Measurements from ENCODE around the gene ZCCHC17. TPM values are rescaled to one million over a fixed set of nuclear protein-coding genes. Genes with fewer than 3 reads are reported as not detected.
"Not testable (repeated sequence)": the region's sequence is repeated elsewhere in the genome, so short reads cannot be mapped to it uniquely, and the experiment has no call there.

The ZCCHC17 gene, protein sequence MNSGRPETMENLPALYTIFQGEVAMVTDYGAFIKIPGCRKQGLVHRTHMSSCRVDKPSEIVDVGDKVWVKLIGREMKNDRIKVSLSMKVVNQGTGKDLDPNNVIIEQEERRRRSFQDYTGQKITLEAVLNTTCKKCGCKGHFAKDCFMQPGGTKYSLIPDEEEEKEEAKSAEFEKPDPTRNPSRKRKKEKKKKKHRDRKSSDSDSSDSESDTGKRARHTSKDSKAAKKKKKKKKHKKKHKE
- total RNA-seq (19.2 TPM), polyA plus RNA-seq (40.3 TPM)

DNA sequence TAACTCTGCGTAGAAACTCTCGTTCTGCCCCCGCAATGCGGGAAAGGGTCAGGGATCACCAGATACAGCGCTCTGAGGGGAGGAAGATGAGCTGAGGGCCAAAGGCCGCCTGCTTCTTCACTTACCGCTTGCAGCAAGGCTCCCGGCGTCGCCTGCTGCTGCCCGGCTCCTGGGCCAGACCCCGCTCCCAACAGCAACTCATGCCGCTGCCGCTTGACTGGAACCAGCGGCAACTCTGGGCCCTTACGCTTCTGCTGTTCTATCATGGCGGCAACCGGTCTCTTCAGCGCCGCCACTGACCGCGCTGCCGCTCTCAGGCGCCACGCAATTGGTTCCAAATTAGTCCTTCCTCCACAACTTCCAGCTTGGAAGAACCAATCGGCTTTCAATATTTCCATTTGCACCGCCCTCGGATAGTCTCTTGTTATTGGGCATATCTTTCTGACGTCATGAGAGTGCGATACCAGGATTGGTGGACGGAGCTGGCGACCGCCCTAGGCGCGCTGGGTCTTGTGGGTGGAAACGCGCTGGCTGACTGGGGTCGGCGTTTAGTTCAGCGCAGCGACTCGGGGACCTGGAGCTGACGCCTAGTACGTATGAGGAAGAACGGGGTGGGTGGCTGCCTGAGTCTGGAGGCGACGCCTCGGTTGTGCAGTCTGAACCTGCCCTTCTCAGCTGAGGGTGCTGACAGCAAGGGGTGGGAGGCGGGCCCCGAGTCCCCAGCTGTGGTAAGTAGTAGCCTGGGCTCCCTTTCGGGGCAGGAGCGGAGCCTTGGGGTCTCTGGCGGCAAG is at the start of gene ZCCHC17, which contains the start of gene SNRNP40:
Gene ZCCHC17, plus strand, starts transcription at position 547 of the 791 bp plus-strand sequence. CDS start 13,067 bp downstream, outside the sequence.
Gene SNRNP40, minus strand, starts transcription at position 303 of the 791 bp plus-strand sequence. Its CDS starts 37 bp downstream, at position 266.
- peak; percentile 98 for DNase-seq (ENCODE audit: extremely low spot score)
- H3K4me3 ChIP-seq (ENCODE audit: low read depth, low read length): peak within 1 kb of the TSS; percentile 76
- WGBS: under 1% methylated on average over 53 of the region's 53 CpGs
- no peaks in the 10 kb centered on the region for H3K4me1 ChIP-seq (ENCODE audit: insufficient read depth)
- H3K27ac ChIP-seq (ENCODE audit: low read depth): peak within 1 kb of the TSS; percentile 73
- no peaks in the 10 kb centered on the region for H3K36me3 ChIP-seq (ENCODE audit: insufficient read depth)

DNA sequence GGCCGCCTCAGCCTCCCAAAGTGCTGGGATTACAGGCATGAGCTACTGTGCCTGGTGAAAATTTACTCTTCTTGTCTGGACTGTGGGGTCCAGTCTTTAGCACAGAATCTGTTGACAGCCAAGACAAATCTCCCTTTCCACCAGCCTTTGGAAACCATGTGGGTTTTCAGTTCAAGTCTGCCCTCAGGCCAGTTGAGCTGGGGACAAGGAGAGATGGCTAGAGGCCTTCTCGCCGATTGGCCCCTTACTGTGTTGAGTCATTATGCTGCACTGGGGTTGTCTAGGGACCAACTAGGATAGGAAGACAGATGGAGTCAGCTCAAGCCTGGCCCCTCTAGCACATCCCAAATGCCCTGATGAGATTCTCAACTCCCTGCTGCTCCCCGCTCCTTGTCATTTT is 48.6 kb upstream of the ZCCHC17 start:
- WGBS: 94% methylated on average over 4 of the region's 4 CpGs
- DNase-seq (ENCODE audit: extremely low spot score): no peak
- no peaks in the 10 kb centered on the region for H3K36me3 ChIP-seq (ENCODE audit: insufficient read depth)
- no peak overlapping the region for H3K27ac ChIP-seq (ENCODE audit: low read depth)
- H3K4me3 ChIP-seq (ENCODE audit: low read depth, low read length): no peak overlapping the region
- H3K4me1 ChIP-seq (ENCODE audit: insufficient read depth): no peaks in the 10 kb centered on the region

DNA sequence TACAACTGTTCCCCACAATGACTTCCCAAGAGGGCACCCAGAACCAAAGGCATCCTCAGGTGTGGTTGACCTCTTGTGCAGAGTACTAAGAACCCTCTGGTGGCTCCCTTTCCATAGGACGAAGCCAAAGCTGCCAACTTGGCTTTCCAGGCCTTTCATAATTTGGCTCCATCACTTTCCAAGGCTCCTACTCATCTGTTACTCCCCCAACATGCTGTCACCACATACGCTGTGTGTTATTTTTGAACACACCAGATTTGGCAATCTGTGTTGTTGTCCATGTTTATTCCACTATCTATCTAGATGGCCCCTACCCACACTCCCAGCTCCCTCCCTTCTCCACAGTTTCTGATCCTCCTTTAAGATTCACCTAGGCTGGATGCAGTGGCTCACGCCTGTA is 47.0 kb upstream of the ZCCHC17 start:
- Histone ChIP-seq H3K36me3 (ENCODE audit: insufficient read depth) (no peaks in the 10 kb centered on the region), H3K27ac (ENCODE audit: low read depth) (no peak overlapping the region), H3K4me3 (ENCODE audit: low read depth, low read length) (no peak overlapping the region), H3K4me1 (ENCODE audit: insufficient read depth) (no peaks in the 10 kb centered on the region)
- WGBS: 87% methylated on average over 3 of the region's 3 CpGs
- DNase-seq (ENCODE audit: extremely low spot score): no peak

DNA sequence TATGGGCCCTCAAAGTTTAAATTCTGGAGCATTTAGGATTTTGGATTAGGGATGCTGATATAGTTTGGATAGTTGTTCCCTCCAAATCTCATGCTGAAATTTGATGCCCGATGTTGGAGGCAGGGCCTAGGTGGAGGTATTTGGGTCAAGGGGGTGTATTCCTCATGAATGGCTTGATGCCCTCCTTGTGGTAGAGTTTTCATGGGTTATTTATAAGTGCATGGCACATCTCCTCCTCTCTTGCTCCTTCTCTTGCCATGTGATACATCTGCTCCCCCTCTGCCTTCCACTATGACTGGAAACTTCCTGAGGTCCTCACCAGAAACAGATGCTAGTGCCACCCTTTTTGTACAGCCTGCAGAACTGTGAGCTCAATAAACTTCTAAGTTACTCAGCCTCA is 39.6 kb upstream of the ZCCHC17 start:
- no peak overlapping the region for H3K4me3 ChIP-seq (ENCODE audit: low read depth, low read length)
- peaks cover 5% of the 10 kb centered on the region for H3K36me3 ChIP-seq (ENCODE audit: insufficient read depth)
- H3K27ac ChIP-seq (ENCODE audit: low read depth): no peak overlapping the region
- WGBS: 95% methylated on average over 1 of the region's 1 CpG
- no peak for DNase-seq (ENCODE audit: extremely low spot score)
- H3K4me1 ChIP-seq (ENCODE audit: insufficient read depth): no peaks in the 10 kb centered on the region

DNA sequence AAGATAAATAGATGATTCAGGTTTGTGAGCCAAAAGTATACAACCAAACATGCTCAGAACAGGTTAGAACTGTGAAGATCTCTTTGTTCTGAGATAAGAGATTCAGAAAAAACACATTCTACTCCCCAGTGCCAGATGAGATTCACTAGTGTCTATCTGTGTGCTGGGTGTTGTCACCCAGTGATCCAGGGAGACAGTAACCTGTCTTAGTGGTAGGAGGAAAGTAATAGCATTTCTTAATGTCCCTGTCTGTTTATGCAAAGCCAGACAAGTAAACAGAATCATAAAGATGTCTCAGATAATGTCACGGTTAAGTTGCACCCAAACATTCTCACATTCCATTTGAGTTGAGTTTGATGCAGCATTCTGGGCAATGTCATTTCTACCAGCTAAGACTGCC is 38.3 kb upstream of the ZCCHC17 start:
- Histone ChIP-seq H3K4me3 (ENCODE audit: low read depth, low read length) (no peak overlapping the region), H3K4me1 (ENCODE audit: insufficient read depth) (no peaks in the 10 kb centered on the region), H3K36me3 (ENCODE audit: insufficient read depth) (peaks cover 5% of the 10 kb centered on the region), H3K27ac (ENCODE audit: low read depth) (no peak overlapping the region)
- no peak for DNase-seq (ENCODE audit: extremely low spot score)
- 66% methylated on average over 1 of the region's 1 CpG for WGBS

DNA sequence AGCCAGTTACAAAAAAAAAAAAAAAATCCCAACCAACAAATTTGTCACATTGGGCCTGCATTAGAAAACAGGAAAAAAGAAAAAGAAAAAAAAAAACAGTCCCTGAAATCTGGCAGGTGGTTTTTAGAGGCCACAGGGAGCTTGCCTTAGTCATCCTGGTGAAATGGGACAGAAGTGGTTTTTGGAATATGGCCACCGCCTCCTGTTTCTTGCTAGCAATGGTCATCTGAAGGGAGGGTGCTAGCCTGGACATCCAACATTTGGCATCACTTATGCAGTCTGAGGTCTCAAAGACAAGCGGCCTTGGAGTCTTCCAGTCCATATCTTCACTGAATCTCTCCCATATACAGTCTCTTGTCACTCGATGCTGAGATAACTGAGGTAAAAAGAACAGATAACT is 37.1 kb upstream of the ZCCHC17 start:
- 83% methylated on average over 3 of the region's 3 CpGs for WGBS
- no peak overlapping the region for H3K27ac ChIP-seq (ENCODE audit: low read depth)
- no peak for DNase-seq (ENCODE audit: extremely low spot score)
- no peak overlapping the region for H3K4me3 ChIP-seq (ENCODE audit: low read depth, low read length)
- no peaks in the 10 kb centered on the region for H3K4me1 ChIP-seq (ENCODE audit: insufficient read depth)
- H3K36me3 ChIP-seq (ENCODE audit: insufficient read depth): peaks cover 5% of the 10 kb centered on the region

DNA sequence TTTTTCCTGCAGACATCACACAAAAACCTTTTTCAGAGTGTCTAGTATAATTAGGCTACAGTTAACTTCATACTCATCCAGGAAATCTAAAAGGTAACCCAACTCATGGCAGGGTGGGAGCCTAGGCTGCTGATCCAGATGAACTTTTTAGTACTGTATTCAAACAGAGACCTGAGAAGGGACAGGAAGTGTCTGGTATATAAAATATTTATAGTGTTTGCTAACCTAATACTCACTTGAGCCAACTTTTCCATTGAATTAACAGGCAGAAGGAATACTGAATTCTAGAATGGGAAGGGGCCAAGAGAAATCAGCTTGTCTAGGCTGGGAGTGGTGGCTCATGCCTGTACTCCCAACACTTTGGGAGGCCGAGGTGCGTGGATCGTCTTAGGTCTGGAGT is 34.9 kb upstream of the ZCCHC17 start:
- Histone ChIP-seq H3K36me3 (ENCODE audit: insufficient read depth) (peaks cover 5% of the 10 kb centered on the region), H3K4me3 (ENCODE audit: low read depth, low read length) (no peak overlapping the region), H3K4me1 (ENCODE audit: insufficient read depth) (no peaks in the 10 kb centered on the region), H3K27ac (ENCODE audit: low read depth) (no peak overlapping the region)
- no peak for DNase-seq (ENCODE audit: extremely low spot score)
- 92% methylated on average over 3 of the region's 3 CpGs for WGBS

DNA sequence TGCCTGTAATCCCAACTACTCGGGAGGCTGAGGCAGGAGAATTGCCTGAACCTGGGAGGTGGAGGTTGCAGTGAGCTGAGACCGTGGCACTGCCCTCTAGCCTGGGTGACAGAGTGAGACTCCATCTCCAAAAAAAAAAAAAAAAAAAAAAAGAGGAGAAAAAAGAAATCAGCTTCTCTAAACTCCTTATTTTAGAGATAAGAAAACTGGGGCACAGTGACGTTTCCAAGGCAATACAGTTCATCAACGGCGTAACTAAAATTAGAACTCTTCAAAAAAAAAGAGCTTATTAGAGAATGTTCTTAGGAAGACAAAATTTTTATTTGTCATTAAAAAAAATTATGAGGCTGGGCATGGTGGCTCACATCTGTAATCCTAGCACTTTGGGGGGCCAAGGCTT is 34.4 kb upstream of the ZCCHC17 start:
- not testable (repeated sequence) for H3K36me3 ChIP-seq (ENCODE audit: insufficient read depth); H3K4me1 ChIP-seq (ENCODE audit: insufficient read depth); DNase-seq (ENCODE audit: extremely low spot score); H3K27ac ChIP-seq (ENCODE audit: low read depth); H3K4me3 ChIP-seq (ENCODE audit: low read depth, low read length)
- 90% methylated on average over 5 of the region's 5 CpGs for WGBS

DNA sequence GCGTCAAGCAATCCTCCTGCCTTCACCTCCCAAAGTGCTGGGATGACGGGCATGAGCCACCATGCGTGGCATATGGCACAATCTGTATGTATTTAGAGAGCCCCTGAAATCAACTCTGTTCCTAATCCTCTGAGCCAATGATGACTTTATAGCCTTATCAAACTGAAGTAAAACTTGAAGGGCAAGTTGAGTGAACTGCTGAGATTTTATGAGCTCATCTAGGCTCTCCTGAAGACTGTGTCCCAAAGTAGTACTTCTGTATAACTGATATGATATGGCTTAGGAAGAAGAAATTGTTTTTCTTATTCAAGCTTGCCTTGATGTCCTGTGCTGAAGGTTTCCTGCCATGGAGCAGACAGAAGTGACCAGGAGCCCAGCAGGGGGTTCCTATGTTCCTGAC is 33.4 kb upstream of the ZCCHC17 start:
- Histone ChIP-seq H3K4me1 (ENCODE audit: insufficient read depth) (no peaks in the 10 kb centered on the region), H3K27ac (ENCODE audit: low read depth) (no peak overlapping the region), H3K36me3 (ENCODE audit: insufficient read depth) (peaks cover 5% of the 10 kb centered on the region), H3K4me3 (ENCODE audit: low read depth, low read length) (no peak overlapping the region)
- WGBS: 86% methylated on average over 3 of the region's 3 CpGs
- no peak for DNase-seq (ENCODE audit: extremely low spot score)

DNA sequence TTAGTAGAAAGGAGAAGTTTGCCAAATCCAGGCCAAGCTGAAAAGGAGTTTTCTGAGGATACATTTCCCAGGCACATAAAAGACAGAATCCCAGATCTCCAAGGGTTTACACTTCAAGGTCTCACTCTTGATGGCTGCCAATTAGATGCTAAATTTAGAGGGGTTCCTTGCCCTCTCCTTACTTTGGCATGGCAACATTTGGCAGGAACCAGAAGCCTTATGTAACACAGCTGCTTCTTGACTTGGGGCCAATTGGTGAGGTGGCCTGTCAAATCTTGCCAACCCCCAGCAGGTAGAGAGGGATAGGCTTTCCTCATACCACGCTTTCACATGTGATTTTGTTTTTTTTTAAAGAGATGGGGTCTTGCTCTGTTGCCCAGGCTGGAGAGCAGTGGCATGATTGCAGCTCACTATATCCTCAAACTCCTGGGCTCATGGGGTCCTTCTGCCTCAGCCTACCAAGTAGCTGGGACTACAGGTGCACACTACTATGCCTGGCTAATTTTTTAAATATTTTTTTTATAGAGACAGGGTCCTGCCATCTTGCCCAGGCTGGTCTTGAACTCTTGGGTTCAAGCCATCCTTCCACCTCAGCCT is 31.9 kb upstream of the ZCCHC17 start:
- WGBS: 91% methylated on average over 1 of the region's 1 CpG
- peaks cover 5% of the 10 kb centered on the region for H3K36me3 ChIP-seq (ENCODE audit: insufficient read depth)
- DNase-seq (ENCODE audit: extremely low spot score): no peak

DNA sequence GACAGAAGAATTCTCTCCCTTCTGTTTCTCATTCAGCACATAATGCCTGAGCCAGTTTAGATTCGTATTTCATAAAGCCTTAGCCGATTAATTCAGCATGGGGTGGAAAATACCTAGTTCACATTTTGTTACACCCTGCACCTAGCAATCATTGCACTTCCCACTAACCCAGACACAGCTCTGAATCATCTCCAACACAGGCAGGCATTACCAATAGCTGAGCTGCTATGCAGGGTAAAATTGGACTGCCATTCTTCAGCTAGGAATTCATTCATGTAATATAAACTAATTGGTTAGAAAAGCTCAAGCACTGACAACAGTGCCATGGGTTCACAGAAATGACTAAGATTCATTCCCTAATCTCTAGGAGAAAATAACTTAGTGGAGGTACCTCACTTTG is 30.3 kb upstream of the ZCCHC17 start:
- Histone ChIP-seq H3K36me3 (ENCODE audit: insufficient read depth) (peaks cover 6% of the 10 kb centered on the region), H3K4me3 (ENCODE audit: low read depth, low read length) (no peak overlapping the region), H3K27ac (ENCODE audit: low read depth) (no peak overlapping the region), H3K4me1 (ENCODE audit: insufficient read depth) (no peaks in the 10 kb centered on the region)
- 93% methylated on average over 2 of the region's 2 CpGs for WGBS
- DNase-seq (ENCODE audit: extremely low spot score): no peak

More for the DNA sequence above, 31.9 kb upstream of the ZCCHC17 start:
- Histone ChIP-seq H3K4me3 (ENCODE audit: low read depth, low read length) (no peak overlapping the region), H3K27ac (ENCODE audit: low read depth) (no peak overlapping the region), H3K4me1 (ENCODE audit: insufficient read depth) (no peaks in the 10 kb centered on the region)

DNA sequence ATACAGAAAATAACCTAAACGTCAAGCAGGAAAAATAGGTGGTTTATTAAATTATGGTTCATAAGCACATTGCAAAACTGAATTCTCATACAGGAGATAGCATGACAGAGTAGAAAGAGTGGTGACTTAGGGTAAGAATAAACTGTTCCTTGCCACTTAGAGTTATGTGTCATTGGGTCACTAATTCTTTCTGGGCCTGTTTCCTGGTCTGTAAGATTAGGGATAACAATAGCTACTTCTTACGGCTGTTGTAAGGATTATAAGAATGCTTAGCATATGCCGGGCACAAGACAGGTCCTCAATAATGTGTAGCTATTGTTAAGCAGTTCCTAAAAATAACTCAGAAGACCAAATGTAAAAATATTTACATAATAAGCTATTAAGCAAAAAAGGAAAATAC is 24.5 kb upstream of the ZCCHC17 start:
- no peak for DNase-seq (ENCODE audit: extremely low spot score)
- Histone ChIP-seq H3K4me1 (ENCODE audit: insufficient read depth) (no peaks in the 10 kb centered on the region), H3K27ac (ENCODE audit: low read depth) (no peak overlapping the region), H3K4me3 (ENCODE audit: low read depth, low read length) (no peak overlapping the region), H3K36me3 (ENCODE audit: insufficient read depth) (peaks cover 6% of the 10 kb centered on the region)
- WGBS: 59% methylated on average over 3 of the region's 3 CpGs

DNA sequence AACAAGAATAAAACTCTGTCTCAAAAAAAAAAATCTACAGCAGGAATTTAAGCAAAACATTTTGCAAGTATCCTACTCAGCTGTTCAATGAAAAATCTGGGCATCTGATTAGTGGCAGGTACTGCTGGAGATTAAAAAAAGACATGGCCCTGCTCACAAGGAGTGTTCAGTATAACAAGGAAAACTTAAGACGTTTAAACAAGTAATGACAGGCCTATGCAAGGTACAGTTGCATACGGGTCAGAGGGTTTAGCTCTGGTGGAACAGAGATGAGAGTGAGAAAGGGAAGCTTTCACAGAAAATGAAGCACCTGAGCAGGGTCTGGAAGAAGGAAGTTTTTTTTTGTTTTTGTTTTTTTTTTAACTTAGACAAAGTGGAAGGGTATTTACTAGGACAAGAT is 23.2 kb upstream of the ZCCHC17 start:
- H3K4me3 ChIP-seq (ENCODE audit: low read depth, low read length): no peak overlapping the region
- 79% methylated on average over 2 of the region's 2 CpGs for WGBS
- peaks cover 4% of the 10 kb centered on the region for H3K36me3 ChIP-seq (ENCODE audit: insufficient read depth)
- DNase-seq (ENCODE audit: extremely low spot score): no peak
- H3K27ac ChIP-seq (ENCODE audit: low read depth): no peak overlapping the region
- H3K4me1 ChIP-seq (ENCODE audit: insufficient read depth): no peaks in the 10 kb centered on the region

DNA sequence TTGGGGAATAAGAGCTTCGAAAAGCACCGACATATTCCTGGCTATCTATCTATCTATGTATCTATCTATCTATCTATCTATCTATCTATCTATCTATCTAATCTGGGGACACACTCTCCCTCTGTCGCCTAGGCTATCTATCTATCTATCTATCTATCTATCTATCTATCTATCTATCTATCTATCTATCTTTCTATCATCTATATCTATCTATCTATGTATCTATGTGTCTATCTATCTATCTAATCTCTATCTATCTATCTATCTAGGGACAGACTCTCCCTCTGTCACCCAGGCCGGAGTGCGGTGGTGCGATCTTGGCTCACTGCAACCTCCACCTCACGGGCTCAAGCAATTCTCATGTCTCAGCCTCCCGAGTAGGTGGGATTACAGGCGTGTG is 14.4 kb upstream of the ZCCHC17 start:
- 92% methylated on average over 9 of the region's 9 CpGs for WGBS
- not testable (repeated sequence) for DNase-seq (ENCODE audit: extremely low spot score); H3K4me3 ChIP-seq (ENCODE audit: low read depth, low read length); H3K27ac ChIP-seq (ENCODE audit: low read depth); H3K4me1 ChIP-seq (ENCODE audit: insufficient read depth); H3K36me3 ChIP-seq (ENCODE audit: insufficient read depth)

Data from urinary bladder (tissue), 4 donors.